Hair follicular keratinocyte (primary cell): ENCODE measurements around the gene TAF11L8. TPM values are rescaled to one million over a fixed set of nuclear protein-coding genes. Genes with fewer than 3 reads are reported as not detected.

ENCODE experiments used
- total RNA-seq: library from RNA; depleted of rRNA; stranded (reverse); fragments of >200 nt; gene quantifications from 2 replicates; pipeline ENCODE4 v1.2.3, GENCODE V29; 2015

TAF11L8 gene
- not detected in 2 replicates for total RNA-seq

DNA sequence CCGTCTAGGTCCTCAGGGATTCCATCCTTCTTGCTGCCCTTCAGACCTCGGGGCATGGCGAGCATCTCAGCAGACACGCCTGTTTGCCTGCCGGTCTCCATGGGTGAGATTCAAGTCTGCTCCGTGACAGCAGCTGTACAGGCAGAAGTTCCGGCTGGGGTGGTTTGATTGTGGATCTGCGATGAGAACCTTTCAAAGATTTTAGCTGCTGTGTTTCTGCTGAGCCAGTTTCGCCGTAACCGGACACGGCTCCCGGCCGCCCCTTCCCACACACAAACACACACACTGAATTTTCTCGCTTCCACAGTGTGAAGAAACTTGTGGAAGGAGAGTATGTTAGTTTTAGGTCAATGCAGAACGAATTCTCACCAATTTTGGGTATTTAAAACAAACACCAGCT is at the start of gene TAF11L8:
TAF11L8 (minus strand) TSS at position 101 of the 400 bp plus-strand sequence.

GRCh38 chr5:17634160-17634559 is 43.4 kb upstream of the TAF11L8 start, which contains the start of gene TAF11L14:
Gene TAF11L14 (plus strand): TSS chr5:17634460.

DNA sequence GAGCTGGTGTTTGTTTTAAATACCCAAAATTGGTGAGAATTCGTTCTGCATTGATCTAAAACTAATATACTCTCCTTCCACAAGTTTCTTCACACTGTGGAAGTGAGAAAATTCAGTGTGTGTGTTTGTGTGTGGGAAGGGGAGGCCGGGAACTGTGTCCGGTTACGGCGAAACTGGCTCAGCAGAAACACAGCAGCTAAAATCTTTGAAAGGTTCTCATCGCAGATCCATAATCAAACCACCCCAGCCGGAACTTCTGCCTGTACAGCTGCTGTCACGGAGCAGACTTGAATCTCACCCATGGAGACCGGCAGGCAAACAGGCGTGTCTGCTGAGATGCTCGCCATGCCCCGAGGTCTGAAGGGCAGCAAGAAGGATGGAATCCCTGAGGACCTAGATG is 41.0 kb upstream of the TAF11L8 start, which contains the start of gene TAF11L13:
TAF11L13 (plus strand) TSS at position 301 of the 400 bp plus-strand sequence.

DNA sequence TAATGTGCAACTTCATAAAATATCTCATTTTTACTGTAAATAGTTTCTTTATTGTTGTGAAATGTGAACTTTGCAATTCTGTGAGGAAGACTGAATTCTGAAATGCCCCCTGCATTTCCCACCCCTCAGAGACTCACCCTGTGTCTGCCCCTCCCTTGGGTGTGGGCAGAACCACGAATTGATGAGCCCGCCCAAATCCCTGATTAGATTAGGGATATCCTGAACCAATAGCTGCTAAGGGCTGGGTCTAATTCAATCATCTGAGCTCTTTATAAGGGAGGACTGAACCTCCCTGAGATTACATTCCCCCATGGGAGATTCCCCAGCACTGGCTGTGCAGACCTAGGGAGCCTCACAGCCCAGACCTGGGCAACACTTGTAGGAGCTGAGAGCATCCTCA is 19.3 kb upstream of the TAF11L8 start, which contains the start of gene TAF11L12:
TAF11L12 (plus strand) TSS at position 301 of the 400 bp plus-strand sequence.

DNA sequence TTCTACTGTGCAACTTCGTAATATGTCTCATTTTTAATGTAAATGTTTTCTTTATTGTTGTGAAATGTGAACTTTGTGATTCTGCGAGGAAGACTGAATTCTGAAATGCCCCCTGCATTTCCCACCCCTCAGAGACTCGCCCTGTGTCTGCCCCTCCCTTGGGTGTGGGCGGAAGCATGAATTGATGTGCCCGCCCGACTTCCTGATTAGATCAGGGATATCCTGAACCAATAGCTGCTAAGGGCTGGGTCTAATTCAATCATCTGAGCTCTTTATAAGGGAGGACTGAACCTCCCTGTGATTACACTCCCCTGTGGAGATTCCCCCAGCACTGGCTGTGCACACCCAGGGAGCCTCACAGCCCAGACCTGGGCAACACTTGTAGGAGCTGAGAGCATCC is 13.1 kb upstream of the TAF11L8 start, which contains the start of gene TAF11L11:
TAF11L11 (plus strand) TSS at position 304 of the 400 bp plus-strand sequence.

GRCh38 chr5:17597728-17598127 is 7.0 kb upstream of the TAF11L8 start, which contains the start of gene TAF11L10:
Gene TAF11L10 (minus strand): TSS chr5:17597828.

GRCh38 chr5:17594255-17594654 is 3.5 kb upstream of the TAF11L8 start, which contains the start of gene TAF11L9:
Gene TAF11L9 (minus strand): TSS chr5:17594394.

GRCh38 chr5:17585658-17586057 is 5.1 kb downstream of the TAF11L8 start, which contains the start of gene TAF11L7:
Gene TAF11L7 (minus strand): TSS chr5:17585758.

Other genes starting within 250 kb of the TAF11L8 start
- gene TAF11L2, start 92.7 kb downstream of the TAF11L8 start, total RNA-seq = not detected in 2 replicates
- not detected in 2 replicates for gene TAF11L3, start 72.6 kb downstream of the TAF11L8 start, total RNA-seq
- gene TAF11L4, start 69.2 kb downstream of the TAF11L8 start, total RNA-seq = not detected in 2 replicates
- gene TAF11L5, start 65.7 kb downstream of the TAF11L8 start, total RNA-seq = not detected in 2 replicates
- gene TAF11L6, start 62.3 kb downstream of the TAF11L8 start, total RNA-seq = not detected in 2 replicates
- gene TAF11L7, start 5.2 kb downstream of the TAF11L8 start, total RNA-seq = not detected in 2 replicates
- not detected in 2 replicates for gene TAF11L9, start 3.4 kb upstream of the TAF11L8 start, total RNA-seq
- not detected in 2 replicates for gene TAF11L10, start 6.9 kb upstream of the TAF11L8 start, total RNA-seq
- gene TAF11L11, start 13.2 kb upstream of the TAF11L8 start, total RNA-seq = not detected in 2 replicates
- not detected in 2 replicates for gene TAF11L12, start 19.4 kb upstream of the TAF11L8 start, total RNA-seq
- not detected in 2 replicates for gene TAF11L13, start 41.1 kb upstream of the TAF11L8 start, total RNA-seq
- not detected in 2 replicates for gene TAF11L14, start 43.5 kb upstream of the TAF11L8 start, total RNA-seq